Endothelial cell of umbilical vein (primary cell): Measurements from ENCODE around the gene MAN2C1.

Experiments
- EZH2 ChIP-seq: IDR thresholded peaks from 2 replicates; pipeline ENCODE4 v1.6.1; 2012; ENCODE audit warnings: borderline replicate concordance, low read depth, mild to moderate bottlenecking, moderate library complexity, low read length, inconsistent platforms; ENCODE audit not compliant: severe bottlenecking
- GATA2 ChIP-seq: IDR thresholded peaks from 2 replicates; pipeline ENCODE4 v1.7.0; 2011; ENCODE audit warnings: low read depth, mild to moderate bottlenecking, moderate library complexity, mixed read lengths, low read length; ENCODE audit not compliant: insufficient read length, insufficient read depth
- JUN ChIP-seq: IDR thresholded peaks from 2 replicates; pipeline ENCODE4 v1.6.1; 2011; ENCODE audit warnings: borderline replicate concordance, low read depth; ENCODE audit not compliant: insufficient read length, insufficient read depth
- MYC ChIP-seq: IDR thresholded peaks from one replicate; pipeline ENCODE4 v1.6.1; 2011; ENCODE audit warnings: mild to moderate bottlenecking, low read depth, low read length
- POLR2A ChIP-seq: IDR thresholded peaks from 2 replicates; pipeline ENCODE4 v1.6.1; 2012; ENCODE audit warnings: low read depth, mild to moderate bottlenecking, control low read depth, low read length
- POLR2AphosphoS5 ChIP-seq: IDR thresholded peaks from 2 replicates; pipeline ENCODE4 v1.6.1; 2012; ENCODE audit warnings: low read depth, mild to moderate bottlenecking, control low read depth, low read length, moderate library complexity; ENCODE audit not compliant: insufficient read depth
- TF ChIP-seq, protein P1 (sequence below), 2 donors: IDR thresholded peaks; 1 replicate in 1 of 2; 2 replicates in 1 of 2; pipeline ENCODE4 v1.5.1; 2011; ENCODE audit warnings: low read length in 2 of 2, mild to moderate bottlenecking in 2 of 2, moderate library complexity in 2 of 2, control low read depth in 1 of 2, inconsistent platforms in 1 of 2, low read depth in 1 of 2; ENCODE audit not compliant: insufficient read depth in 1 of 2; ENCODE audit errors: extremely low read depth in 1 of 2
- TF ChIP-seq, protein P2 (sequence below): IDR thresholded peaks from 2 replicates; pipeline ENCODE4 v1.6.1; 2011; ENCODE audit not compliant: insufficient read depth, insufficient read length

DNA sequence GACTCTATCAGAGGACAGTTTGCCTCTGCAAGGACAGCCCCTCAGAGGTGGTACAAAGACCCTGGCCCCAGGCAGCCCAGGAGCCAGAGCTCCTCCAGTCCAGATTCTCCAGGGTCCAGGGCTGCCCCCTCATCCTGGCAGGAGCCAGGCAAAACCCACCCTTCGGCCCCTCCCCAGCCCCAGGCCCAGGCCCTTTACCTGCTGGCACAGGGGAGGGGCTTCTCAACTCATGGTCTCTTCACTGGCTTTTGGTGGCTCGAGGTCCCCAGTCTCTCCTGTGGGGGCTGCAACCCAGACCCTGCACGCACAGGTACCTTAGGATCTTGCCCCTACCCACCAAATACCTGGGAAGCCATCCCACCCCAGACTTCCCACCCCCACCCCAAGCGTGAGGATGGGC is 13.0 kb downstream of the MAN2C1 start:
- TF ChIP-seq POLR2A, result no peak
- TF ChIP-seq MYC, result no peak
- TF ChIP-seq, protein P1, sequence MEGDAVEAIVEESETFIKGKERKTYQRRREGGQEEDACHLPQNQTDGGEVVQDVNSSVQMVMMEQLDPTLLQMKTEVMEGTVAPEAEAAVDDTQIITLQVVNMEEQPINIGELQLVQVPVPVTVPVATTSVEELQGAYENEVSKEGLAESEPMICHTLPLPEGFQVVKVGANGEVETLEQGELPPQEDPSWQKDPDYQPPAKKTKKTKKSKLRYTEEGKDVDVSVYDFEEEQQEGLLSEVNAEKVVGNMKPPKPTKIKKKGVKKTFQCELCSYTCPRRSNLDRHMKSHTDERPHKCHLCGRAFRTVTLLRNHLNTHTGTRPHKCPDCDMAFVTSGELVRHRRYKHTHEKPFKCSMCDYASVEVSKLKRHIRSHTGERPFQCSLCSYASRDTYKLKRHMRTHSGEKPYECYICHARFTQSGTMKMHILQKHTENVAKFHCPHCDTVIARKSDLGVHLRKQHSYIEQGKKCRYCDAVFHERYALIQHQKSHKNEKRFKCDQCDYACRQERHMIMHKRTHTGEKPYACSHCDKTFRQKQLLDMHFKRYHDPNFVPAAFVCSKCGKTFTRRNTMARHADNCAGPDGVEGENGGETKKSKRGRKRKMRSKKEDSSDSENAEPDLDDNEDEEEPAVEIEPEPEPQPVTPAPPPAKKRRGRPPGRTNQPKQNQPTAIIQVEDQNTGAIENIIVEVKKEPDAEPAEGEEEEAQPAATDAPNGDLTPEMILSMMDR (IDR thresholded peaks at IDR 0.05; ENCODE audit: extremely low read depth in 1 of 2, insufficient read depth in 1 of 2, low read depth in 1 of 2, low read length in 2 of 2), result no peak
- no peak for TF ChIP-seq EZH2
- TF ChIP-seq, protein P2, sequence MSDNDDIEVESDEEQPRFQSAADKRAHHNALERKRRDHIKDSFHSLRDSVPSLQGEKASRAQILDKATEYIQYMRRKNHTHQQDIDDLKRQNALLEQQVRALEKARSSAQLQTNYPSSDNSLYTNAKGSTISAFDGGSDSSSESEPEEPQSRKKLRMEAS, result no peak
- TF ChIP-seq GATA2, result no peak
- TF ChIP-seq POLR2AphosphoS5, result no peak
- no peak for TF ChIP-seq JUN
